Stomach smooth muscle (tissue), 2 donors: ENCODE measurements around the gene GPR107.

ENCODE experiments used
- H3K27ac ChIP-seq: one replicate; pipeline ENCODE4 v1.7.0; 2013; ENCODE audit warnings: mild to moderate bottlenecking, low read length, inconsistent platforms
- H3K27me3 ChIP-seq, 2 donors: one replicate each; pipeline ENCODE4 v1.7.0; 2013; ENCODE audit warnings: low read length in 2 of 2; ENCODE audit not compliant: insufficient read depth in 2 of 2, control insufficient read depth in 1 of 2
- H3K36me3 ChIP-seq, 2 donors: one replicate each; pipeline ENCODE4 v1.7.0; 2013; ENCODE audit warnings: low read length in 2 of 2; ENCODE audit not compliant: control insufficient read depth in 2 of 2, insufficient read depth in 2 of 2
- H3K4me1 ChIP-seq: one replicate; pipeline ENCODE4 v1.7.0; 2013; ENCODE audit warnings: low read length; ENCODE audit not compliant: control insufficient read depth, insufficient read depth
- H3K4me3 ChIP-seq, 2 donors: one replicate each; pipeline ENCODE4 v1.7.0; 2013; ENCODE audit warnings: low read length in 2 of 2
- H3K9ac ChIP-seq, 2 donors: one replicate each; pipeline ENCODE4 v1.7.0; 2013; ENCODE audit warnings: low read length in 2 of 2, mild to moderate bottlenecking in 1 of 2
- H3K9me3 ChIP-seq, 2 donors: one replicate each; pipeline ENCODE4 v1.7.0; 2013; ENCODE audit warnings: low read length in 2 of 2; ENCODE audit not compliant: control insufficient read depth in 2 of 2
- donor health status: healthy.
- donor health status: Pancreatic carcinoma.

The GPR107 gene

DNA sequence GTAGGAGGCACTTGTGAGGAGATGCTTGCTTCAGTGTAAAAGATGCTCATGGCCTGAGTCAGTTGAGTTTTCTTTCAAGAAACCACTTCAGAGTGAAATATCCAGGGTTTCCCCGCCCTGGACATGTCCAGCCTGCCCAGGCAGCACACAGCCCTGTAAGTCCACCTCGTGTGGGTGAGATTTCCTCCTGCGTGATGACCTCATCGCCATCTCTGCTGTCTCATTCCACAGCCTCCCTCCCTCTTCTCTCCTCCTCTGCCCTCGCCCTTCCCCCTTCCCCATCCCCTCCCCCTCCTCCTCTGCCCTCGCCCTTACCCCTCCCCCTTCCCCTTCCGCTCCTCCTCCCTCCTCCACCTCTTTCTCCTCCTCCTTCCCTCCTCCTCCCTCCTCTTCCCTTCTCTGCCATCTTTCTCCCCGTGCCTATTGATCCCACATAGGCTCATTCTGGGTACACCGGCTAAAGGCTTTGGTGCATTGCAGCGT, 84.5 kb downstream of the GPR107 start:
- H3K36me3 ChIP-seq = peaks cover 4 to 14% of the 10 kb centered on the region in 2 donors
- peaks cover 32% of the 10 kb centered on the region for H3K4me1 ChIP-seq
- H3K4me3 ChIP-seq = peak overlapping the region in 1 of 2 donors; percentile 29
- H3K9ac ChIP-seq = no peak overlapping the region
- H3K27me3 ChIP-seq = no peaks in the 10 kb centered on the region
- H3K27ac ChIP-seq = peak overlapping the region; percentile 85
- H3K9me3 ChIP-seq = no peaks in the 10 kb centered on the region

DNA sequence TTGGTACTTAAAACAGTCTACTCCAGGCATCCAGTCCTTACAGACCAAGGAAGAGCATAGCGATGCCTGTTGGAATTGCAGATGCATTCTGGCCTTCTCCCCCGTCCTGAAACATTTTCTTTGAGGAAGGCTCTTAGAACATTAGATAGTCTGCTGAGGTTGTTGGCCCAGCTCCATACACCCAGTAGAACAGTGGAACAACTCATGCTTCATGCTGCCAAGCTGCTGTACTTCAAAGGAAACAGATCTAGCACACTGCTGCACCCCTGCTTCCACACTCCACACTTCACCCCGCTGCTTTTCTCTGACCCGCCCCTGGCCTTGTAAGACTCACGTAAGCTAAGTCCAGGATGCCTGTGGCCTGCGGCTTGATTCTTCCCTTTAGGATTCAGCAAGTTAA, 85.1 kb downstream of the GPR107 start:
- Histone ChIP-seq H3K9ac (no peak overlapping the region), H3K27ac (peak overlapping the region; percentile 85), H3K36me3 (peaks cover 4 to 14% of the 10 kb centered on the region in 2 donors), H3K4me3 (peak overlapping the region; percentile 14 to 29), H3K4me1 (peaks cover 37% of the 10 kb centered on the region), H3K27me3 (no peaks in the 10 kb centered on the region), H3K9me3 (no peaks in the 10 kb centered on the region)

DNA sequence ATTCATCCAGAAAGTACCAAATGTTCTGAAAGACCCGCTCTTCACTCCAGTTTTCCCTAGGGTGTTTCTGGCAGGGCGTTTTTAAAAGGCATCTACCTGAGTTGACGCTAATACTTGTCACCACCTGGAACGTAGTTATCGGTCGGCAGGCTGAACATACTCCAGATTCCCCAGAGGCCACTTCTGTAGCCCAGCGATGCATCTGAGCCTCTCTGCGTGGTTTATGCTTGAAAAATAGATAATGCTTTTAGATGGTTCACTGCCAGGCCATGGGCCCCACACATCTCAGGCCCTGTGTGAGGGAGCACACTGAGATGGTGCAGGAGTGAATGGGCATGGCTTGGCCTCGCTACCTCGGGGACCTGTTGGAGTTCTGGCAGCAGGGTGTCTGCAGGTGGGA, 85.5 kb downstream of the GPR107 start:
- peak overlapping the region; percentile 85 for H3K27ac ChIP-seq
- H3K27me3 ChIP-seq = no peaks in the 10 kb centered on the region
- H3K36me3 ChIP-seq = peaks cover 4 to 14% of the 10 kb centered on the region in 2 donors
- H3K9me3 ChIP-seq = no peaks in the 10 kb centered on the region
- H3K4me3 ChIP-seq = peak overlapping the region; percentile 14 to 35
- peak overlapping the region; percentile 14 to 29 for H3K9ac ChIP-seq
- peaks cover 40% of the 10 kb centered on the region for H3K4me1 ChIP-seq

DNA sequence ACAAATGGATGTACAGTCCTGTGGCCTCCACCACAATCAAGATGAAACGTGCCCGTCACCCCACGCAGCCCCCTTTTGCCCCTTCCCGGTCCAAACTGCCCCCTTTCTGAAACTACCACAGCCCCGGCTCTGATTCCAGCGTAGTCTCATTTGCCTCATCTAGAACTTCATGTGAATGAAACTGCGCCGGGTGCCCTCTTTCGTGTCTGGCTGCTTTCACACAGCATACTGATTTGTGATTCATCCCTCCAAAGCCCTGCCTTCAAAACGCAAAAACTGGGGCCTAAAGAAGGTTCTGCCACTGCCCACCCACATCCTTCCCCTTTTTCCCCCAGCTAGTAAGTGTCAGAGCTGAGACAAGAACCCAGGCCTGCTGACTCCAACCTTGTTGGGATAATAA, 87.0 kb downstream of the GPR107 start:
- no peak overlapping the region for H3K9ac ChIP-seq
- H3K27me3 ChIP-seq = no peaks in the 10 kb centered on the region
- peaks cover 47% of the 10 kb centered on the region for H3K4me1 ChIP-seq
- no peak overlapping the region for H3K4me3 ChIP-seq
- H3K36me3 ChIP-seq = peaks cover 4 to 6% of the 10 kb centered on the region in 2 donors
- peak overlapping the region; percentile 85 for H3K27ac ChIP-seq
- no peaks in the 10 kb centered on the region for H3K9me3 ChIP-seq

DNA sequence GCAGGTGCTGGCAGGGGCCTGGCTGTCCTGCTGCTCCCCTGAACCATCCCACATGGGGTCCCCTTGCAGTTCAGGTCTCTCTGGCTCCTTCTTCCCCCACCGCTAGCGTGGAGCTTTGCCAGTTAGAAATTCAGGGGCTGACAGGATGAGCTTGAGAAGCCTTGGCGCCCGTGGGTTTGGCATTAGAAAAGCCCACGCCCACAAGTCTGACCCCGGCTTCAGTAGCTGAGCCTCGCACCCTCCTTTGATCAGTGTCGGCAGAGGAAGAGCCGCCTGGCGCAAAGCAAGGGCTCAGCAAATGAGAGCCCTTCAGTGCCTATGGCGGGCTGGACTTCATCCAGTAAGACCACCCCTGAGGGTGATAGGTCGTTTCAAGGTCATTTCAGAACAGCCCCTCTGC, 88.3 kb downstream of the GPR107 start:
- H3K9me3 ChIP-seq = no peaks in the 10 kb centered on the region
- H3K36me3 ChIP-seq = peaks cover 0 to 3% of the 10 kb centered on the region in 2 donors
- no peak overlapping the region for H3K4me3 ChIP-seq
- H3K27ac ChIP-seq = peak overlapping the region; percentile 24
- peaks cover 47% of the 10 kb centered on the region for H3K4me1 ChIP-seq
- no peak overlapping the region for H3K9ac ChIP-seq
- H3K27me3 ChIP-seq = no peaks in the 10 kb centered on the region

DNA sequence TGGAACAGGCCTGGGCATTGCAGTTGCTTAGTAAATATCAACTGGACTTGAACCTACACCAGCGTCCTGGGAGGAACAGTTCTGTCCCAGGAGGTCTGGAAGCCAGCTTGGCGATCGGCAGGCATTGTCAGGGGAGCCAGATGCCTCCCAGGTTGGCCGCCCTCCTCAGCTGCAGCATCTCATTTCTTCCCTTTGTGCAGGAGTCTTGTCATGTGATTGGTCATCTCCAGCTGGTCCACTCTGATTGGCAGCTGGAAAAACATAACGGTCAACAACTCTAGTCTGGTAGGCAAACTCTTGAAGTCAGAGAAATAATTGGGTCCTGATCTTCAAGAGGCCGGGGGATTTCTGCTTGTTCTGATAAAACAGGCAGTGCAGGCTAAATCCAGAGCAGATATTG, 88.9 kb downstream of the GPR107 start:
- no peak overlapping the region for H3K9ac ChIP-seq
- no peak overlapping the region for H3K27ac ChIP-seq
- H3K4me1 ChIP-seq = peaks cover 47% of the 10 kb centered on the region
- no peaks in the 10 kb centered on the region for H3K36me3 ChIP-seq
- no peaks in the 10 kb centered on the region for H3K9me3 ChIP-seq
- no peak overlapping the region for H3K4me3 ChIP-seq
- no peaks in the 10 kb centered on the region for H3K27me3 ChIP-seq

DNA sequence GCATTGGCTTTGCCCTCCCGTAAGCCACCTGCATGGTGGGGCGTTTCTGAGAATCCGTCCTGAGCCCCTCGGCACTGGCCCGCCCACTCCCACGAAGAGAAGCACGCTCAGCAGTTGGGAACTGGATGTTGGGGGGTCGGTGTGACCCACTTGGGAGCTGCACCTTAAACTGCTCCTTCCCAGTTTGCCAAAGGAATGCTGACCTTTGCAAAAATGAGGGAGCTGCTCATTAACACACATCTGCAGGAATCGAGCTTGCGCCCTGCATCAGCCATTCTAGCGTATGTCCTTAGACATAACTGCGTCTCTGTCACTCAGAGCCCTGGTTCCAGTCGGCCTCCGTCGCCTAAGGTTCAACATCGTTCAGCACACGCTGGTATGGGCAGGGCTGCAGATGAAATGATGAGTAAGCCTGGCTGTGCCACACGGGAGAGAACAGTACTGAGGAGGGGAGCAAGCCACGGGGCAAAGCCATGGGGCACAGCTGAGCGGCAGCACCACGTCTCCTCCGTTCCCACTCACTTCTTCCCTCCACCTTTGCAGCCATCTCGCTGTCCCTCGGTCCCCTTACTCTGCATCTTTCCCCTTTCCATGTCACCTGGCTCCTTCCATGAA, 89.7 kb downstream of the GPR107 start:
- Histone ChIP-seq H3K36me3 (no peaks in the 10 kb centered on the region), H3K9ac (no peak overlapping the region), H3K27ac (no peak overlapping the region), H3K4me1 (peaks cover 43% of the 10 kb centered on the region), H3K9me3 (no peaks in the 10 kb centered on the region), H3K4me3 (no peak overlapping the region), H3K27me3 (no peaks in the 10 kb centered on the region)

DNA sequence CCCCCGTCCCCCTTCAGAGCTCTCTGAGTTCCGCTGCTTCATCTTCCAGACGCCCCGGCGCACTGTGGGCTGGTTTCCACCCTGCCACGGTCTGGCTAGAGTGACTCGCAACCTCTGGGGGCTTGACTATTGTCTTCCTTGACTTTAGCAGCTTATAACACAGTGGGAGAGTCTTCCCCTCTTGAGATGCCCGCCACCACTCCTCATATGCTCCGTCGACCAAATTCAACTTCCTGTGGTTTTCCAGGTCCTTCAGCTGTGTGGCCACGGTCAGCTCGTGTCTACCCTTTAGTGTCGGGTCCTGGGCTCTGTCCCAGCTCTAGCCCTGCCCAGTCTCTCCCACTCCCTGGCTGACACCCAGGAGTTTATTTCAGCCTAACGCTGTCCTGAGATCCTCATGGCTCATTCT, 90.3 kb downstream of the GPR107 start:
- no peak overlapping the region for H3K4me3 ChIP-seq
- H3K27me3 ChIP-seq = no peaks in the 10 kb centered on the region
- H3K4me1 ChIP-seq = peaks cover 37% of the 10 kb centered on the region
- H3K9me3 ChIP-seq = no peaks in the 10 kb centered on the region
- no peaks in the 10 kb centered on the region for H3K36me3 ChIP-seq
- peak overlapping the region; percentile 18 for H3K27ac ChIP-seq
- no peak overlapping the region for H3K9ac ChIP-seq

DNA sequence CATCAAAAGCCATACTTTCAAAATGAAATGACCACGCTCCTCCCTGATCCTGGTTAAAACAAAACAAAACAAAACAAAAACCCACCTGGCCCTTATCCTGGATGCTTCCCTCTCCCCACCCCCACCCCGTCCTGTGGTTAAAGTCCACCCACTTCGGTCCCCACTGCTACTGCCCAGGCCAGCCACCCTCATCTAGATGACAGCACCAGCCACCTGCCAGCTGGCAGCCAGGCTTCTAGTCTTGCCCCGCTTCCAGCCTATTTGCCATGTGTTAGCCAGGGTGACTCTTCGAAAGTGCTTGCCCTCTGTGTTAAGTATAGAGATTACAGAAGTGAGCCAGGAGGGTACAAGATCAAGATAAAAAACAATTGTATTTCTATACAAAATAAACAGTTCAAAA, 91.0 kb downstream of the GPR107 start:
- no peaks in the 10 kb centered on the region for H3K9me3 ChIP-seq
- H3K4me1 ChIP-seq = peaks cover 30% of the 10 kb centered on the region
- no peaks in the 10 kb centered on the region for H3K27me3 ChIP-seq
- no peak overlapping the region for H3K27ac ChIP-seq
- H3K9ac ChIP-seq = no peak overlapping the region
- H3K4me3 ChIP-seq = no peak overlapping the region
- no peaks in the 10 kb centered on the region for H3K36me3 ChIP-seq

DNA sequence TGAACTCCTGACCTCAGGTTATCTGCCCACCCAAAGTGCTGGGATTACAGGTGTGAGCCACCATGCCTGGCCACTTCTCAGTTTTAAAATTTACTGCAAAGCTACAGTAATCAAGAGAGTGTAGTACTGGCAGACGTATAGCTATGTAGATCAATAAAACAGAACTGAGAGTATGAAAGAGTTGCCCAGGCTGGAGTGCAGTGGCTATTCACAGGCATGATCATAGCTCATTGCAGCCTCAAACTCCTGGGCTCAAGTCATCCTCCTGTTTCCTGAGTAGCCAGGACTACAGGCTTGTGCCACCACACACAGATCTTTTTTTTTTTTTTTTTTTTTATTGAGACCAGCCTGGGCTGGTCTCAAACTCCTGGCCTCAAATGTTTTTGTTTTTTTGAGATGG, 92.0 kb downstream of the GPR107 start:
- no peak overlapping the region for H3K27ac ChIP-seq
- H3K27me3 ChIP-seq = no peaks in the 10 kb centered on the region
- H3K9ac ChIP-seq = no peak overlapping the region
- no peak overlapping the region for H3K4me3 ChIP-seq
- no peaks in the 10 kb centered on the region for H3K9me3 ChIP-seq
- H3K4me1 ChIP-seq = peaks cover 22% of the 10 kb centered on the region
- H3K36me3 ChIP-seq = no peaks in the 10 kb centered on the region

DNA sequence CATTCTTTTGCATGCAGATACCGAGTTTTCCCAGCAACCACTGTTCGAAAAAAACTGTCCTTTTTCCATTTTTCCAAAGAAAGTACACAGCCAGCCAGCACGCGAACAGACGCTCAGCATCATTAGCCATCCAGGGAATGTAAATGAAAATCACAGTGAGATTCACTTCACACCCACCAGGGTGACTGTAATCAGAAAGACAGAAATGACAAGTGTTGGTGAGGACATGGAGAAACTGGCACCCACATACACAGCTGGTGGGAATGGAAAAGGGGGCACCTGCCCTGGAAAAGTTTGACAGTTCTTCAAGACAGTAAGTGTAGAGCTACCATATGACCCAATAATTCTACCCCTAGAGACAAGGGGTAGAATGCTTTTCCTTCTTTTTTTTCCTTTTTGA, 93.5 kb downstream of the GPR107 start:
- H3K4me3 ChIP-seq = no peak overlapping the region
- H3K4me1 ChIP-seq = peaks cover 18% of the 10 kb centered on the region
- H3K27me3 ChIP-seq = no peaks in the 10 kb centered on the region
- no peak overlapping the region for H3K9ac ChIP-seq
- no peaks in the 10 kb centered on the region for H3K9me3 ChIP-seq
- no peak overlapping the region for H3K27ac ChIP-seq
- no peaks in the 10 kb centered on the region for H3K36me3 ChIP-seq
